Kidney tubule cell (primary cell): ENCODE data around the gene TM4SF20.

Source experiments
- DNase-seq: peaks from one replicate; pipeline ENCODE4 v3.0.0-alpha.2; 2018; ENCODE audit warnings: low spot score

Gene TM4SF20

GRCh38 chr2:227379095-227379494 is at the start of gene TM4SF20:
Gene TM4SF20, minus strand, starts transcription at chr2:227379306. Its CDS starts 38 bp downstream, at chr2:227379268.
- no peak for DNase-seq

GRCh38 chr2:227428731-227429285 is 49.7 kb upstream of the TM4SF20 start:
- no peak for DNase-seq

- DNase-seq, result no peak
Observed at GRCh38 chr2:227423656-227424499, 44.8 kb upstream of the TM4SF20 start.

- DNase-seq, result no peak
Observed at GRCh38 chr2:227420087-227421052, 41.3 kb upstream of the TM4SF20 start.

- DNase-seq, result no peak
Observed at GRCh38 chr2:227416701-227417100, 37.6 kb upstream of the TM4SF20 start.

- peak; percentile 80 for DNase-seq
Observed at GRCh38 chr2:227415538-227416424, 36.7 kb upstream of the TM4SF20 start.

- DNase-seq, result peak; percentile 90
Observed at GRCh38 chr2:227414846-227415245, 35.7 kb upstream of the TM4SF20 start.

GRCh38 chr2:227413371-227413770 is 34.3 kb upstream of the TM4SF20 start:
- DNase-seq, result no peak

- DNase-seq, result no peak
Observed at GRCh38 chr2:227412877-227413276, 33.8 kb upstream of the TM4SF20 start.

GRCh38 chr2:227411990-227412350 is 32.9 kb upstream of the TM4SF20 start:
- peak; percentile 83 for DNase-seq

GRCh38 chr2:227411320-227411989 is 32.3 kb upstream of the TM4SF20 start:
- DNase-seq, result peak; percentile 90

- no peak for DNase-seq
Observed at GRCh38 chr2:227410191-227410590, 31.1 kb upstream of the TM4SF20 start.

- peak; percentile 29 for DNase-seq
Observed at GRCh38 chr2:227407591-227408151, 28.6 kb upstream of the TM4SF20 start.

- DNase-seq, result peak; percentile 98
Observed at GRCh38 chr2:227406177-227407031, 27.3 kb upstream of the TM4SF20 start.

GRCh38 chr2:227404585-227405271 is 25.6 kb upstream of the TM4SF20 start:
- DNase-seq, result no peak

- peak; percentile 85 for DNase-seq
Observed at GRCh38 chr2:227402959-227403358, 23.9 kb upstream of the TM4SF20 start.

GRCh38 chr2:227402321-227402720 is 23.2 kb upstream of the TM4SF20 start:
- no peak for DNase-seq

GRCh38 chr2:227401550-227401949 is 22.4 kb upstream of the TM4SF20 start:
- no peak for DNase-seq
